ENCODE measurements around the gene IFFO2. TPM values are rescaled to one million over a fixed set of nuclear protein-coding genes. Genes with fewer than 3 reads are reported as not detected.

IFFO2 gene
- total and polyA plus RNA-seq, 8 donors = 13.9 to 38.4 (median 24.3) TPM

DNA sequence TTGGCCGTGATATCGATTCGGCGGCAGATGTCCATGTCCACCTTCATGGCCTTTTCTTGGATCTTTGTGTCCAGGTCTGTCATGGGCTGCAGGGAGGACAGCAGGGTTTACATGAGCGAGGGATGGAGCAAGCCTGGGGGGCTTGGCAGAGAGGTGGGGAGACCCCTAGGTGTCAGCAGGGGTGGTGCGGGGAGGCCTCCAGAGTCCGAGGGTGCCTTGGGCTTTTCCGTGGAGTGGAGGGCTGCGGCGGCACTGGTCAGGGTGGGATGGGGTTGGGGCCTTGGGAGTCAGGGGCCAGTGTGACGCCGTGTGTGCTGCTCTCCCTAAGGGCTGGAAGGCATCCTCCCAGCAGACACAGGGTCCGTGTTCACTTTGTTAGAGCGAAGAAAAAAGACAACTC lies 38.1 kb downstream of the IFFO2 start:
- FAIRE-seq (no peak), DNase-seq (no peak), ATAC-seq (no peak)
- no peaks in the 10 kb centered on the region for H3K27me3 ChIP-seq
- H3K9me3 ChIP-seq = no peaks in the 10 kb centered on the region
- H3K4me3 ChIP-seq = no peak overlapping the region
- H3K27ac ChIP-seq = no peak overlapping the region
- WGBS, 2 donors = 94% methylated on average over 14 of the region's 14 CpGs
- intact Hi-C loops (cut with DNase I) = loop anchor here in 1 of 3 donors (10.0 kb wide), 1 partner anchor 176 kb away; no protein-coding TSS in a partner anchor
- H3K4me1 ChIP-seq = peaks cover 8 to 16% (median 11%) of the 10 kb centered on the region in 3 donors
- TF ChIP-seq, protein P1, sequence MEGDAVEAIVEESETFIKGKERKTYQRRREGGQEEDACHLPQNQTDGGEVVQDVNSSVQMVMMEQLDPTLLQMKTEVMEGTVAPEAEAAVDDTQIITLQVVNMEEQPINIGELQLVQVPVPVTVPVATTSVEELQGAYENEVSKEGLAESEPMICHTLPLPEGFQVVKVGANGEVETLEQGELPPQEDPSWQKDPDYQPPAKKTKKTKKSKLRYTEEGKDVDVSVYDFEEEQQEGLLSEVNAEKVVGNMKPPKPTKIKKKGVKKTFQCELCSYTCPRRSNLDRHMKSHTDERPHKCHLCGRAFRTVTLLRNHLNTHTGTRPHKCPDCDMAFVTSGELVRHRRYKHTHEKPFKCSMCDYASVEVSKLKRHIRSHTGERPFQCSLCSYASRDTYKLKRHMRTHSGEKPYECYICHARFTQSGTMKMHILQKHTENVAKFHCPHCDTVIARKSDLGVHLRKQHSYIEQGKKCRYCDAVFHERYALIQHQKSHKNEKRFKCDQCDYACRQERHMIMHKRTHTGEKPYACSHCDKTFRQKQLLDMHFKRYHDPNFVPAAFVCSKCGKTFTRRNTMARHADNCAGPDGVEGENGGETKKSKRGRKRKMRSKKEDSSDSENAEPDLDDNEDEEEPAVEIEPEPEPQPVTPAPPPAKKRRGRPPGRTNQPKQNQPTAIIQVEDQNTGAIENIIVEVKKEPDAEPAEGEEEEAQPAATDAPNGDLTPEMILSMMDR (IDR thresholded peaks at IDR 0.05) = no peak
- peaks cover 0 to 42% (median 12%) of the 10 kb centered on the region in 3 donors for H3K36me3 ChIP-seq

GRCh38 chr1:18917071-18917799 lies 39.2 kb downstream of the IFFO2 start:
- intact Hi-C loops (cut with DNase I) = loop anchor here in 1 of 3 donors (10.0 kb wide), 1 partner anchor 178 kb away; no protein-coding TSS in a partner anchor
- WGBS, 2 donors = 90% methylated on average over 30 of the region's 30 CpGs
- Histone ChIP-seq H3K27me3 (no peaks in the 10 kb centered on the region), H3K36me3 (peaks cover 0 to 42% (median 12%) of the 10 kb centered on the region in 3 donors), H3K4me3 (no peak overlapping the region), H3K9me3 (no peaks in the 10 kb centered on the region), H3K4me1 (peaks cover 0 to 5% (median 0%) of the 10 kb centered on the region in 3 donors), H3K27ac (no peak overlapping the region)
- TF ChIP-seq, protein P1 (IDR thresholded peaks at IDR 0.05) = no peak
- FAIRE-seq (no peak), DNase-seq (no peak), ATAC-seq (no peak)

DNA sequence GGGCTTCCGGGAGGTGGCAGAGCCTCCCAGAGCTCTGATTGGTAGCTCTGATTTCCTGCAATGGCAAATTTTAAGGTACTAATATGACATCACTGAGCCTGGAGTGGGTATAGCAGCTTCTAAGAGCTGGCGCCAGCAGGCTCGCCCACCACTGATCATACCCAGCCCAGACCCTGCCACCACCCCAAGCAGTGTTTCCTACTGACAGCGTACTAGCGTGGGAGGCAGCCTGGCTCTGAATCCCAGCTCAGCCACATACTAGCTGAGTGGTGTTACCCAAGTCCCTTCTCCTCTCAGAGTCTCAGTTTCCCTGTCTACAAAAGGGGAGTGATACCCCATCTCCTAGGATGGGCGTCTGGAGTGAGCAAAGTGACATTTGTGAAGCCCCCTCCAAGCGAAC lies 41.1 kb downstream of the IFFO2 start:
- no peaks in the 10 kb centered on the region for H3K27me3 ChIP-seq
- DNase-seq (no peak), FAIRE-seq (no peak), ATAC-seq (no peak)
- TF ChIP-seq, protein P1 (IDR thresholded peaks at IDR 0.05) = no peak
- no peaks in the 10 kb centered on the region for H3K4me1 ChIP-seq
- no peak overlapping the region for H3K27ac ChIP-seq
- intact Hi-C loops (cut with DNase I) = loop anchor here in 1 of 3 donors (10.0 kb wide), 1 partner anchor 179 kb away; no protein-coding TSS in a partner anchor
- H3K36me3 ChIP-seq = peaks cover 0 to 50% (median 24%) of the 10 kb centered on the region in 3 donors
- H3K9me3 ChIP-seq = no peaks in the 10 kb centered on the region
- no peak overlapping the region for H3K4me3 ChIP-seq
- 92 to 94% methylated on average over 7 of the region's 7 CpGs for WGBS, 2 donors

DNA sequence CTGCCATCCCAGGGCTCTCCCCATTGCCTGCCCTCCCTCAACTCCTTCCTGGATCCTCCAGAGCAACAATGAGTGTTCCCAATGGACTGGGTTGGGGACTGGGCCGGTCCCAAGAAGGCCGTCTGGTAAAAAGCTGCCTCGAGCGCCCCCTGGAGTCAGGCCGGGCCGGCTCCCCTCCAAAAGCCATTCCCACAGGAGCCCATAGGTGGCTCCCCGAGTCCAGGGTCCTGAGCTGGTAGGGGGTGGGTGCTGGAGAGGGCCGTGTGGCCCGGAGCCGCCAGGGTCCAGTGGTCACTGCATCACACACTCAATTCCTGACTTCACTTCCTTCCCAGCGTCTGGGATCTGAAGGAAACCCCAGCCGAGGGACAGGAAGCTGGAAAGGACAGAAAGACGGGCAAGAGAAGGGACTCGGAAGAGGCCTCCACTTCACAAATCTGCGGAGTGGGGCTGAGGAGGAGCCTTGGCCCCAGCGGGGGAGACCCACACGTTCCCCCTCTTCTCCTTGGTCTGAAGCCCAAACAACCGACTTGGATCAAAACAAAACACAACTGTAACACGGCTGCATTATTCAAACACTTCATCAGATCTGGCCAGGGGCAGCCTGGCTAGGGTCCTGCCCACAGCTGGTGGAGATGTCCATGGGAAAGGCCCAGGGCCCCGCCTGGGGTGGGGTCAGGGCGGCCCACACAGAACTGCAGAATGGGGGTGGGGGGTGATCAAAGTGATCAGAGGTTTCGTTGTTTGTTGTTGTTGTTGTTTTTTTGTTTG lies 43.2 kb downstream of the IFFO2 start:
- no peaks in the 10 kb centered on the region for H3K4me1 ChIP-seq
- DNase-seq (peak; percentile 62 to 92 (median 83)), ATAC-seq (peak; percentile 73 to 91 (median 88)), FAIRE-seq (no peak)
- no peaks in the 10 kb centered on the region for H3K27me3 ChIP-seq
- intact Hi-C loops (cut with DNase I) = loop anchor here in 2 of 3 donors (5.0 to 10.0 kb wide), 2 partner anchors 34 to 182 kb away; no protein-coding TSS in a partner anchor
- no peak overlapping the region for H3K4me3 ChIP-seq
- H3K27ac ChIP-seq = peak overlapping the region in 1 of 4 donors; percentile 19
- no peaks in the 10 kb centered on the region for H3K9me3 ChIP-seq
- peaks cover 0 to 63% (median 35%) of the 10 kb centered on the region in 3 donors for H3K36me3 ChIP-seq
- 33 to 36% methylated on average over 21 to 22 of the region's 22 CpGs for WGBS, 2 donors
- TF ChIP-seq, protein P1 (IDR thresholded peaks at IDR 0.05) = peak; percentile 83 to 97 (median 92)

All from pancreas (tissue), 10 donors.